Prostate gland (tissue), 2 donors: Measurements from ENCODE around the gene ZGPAT. TPM values are rescaled to one million over a fixed set of nuclear protein-coding genes. Genes with fewer than 3 reads are reported as not detected.

Experiments
- DNase-seq: peaks from one replicate; pipeline ENCODE4 v3.0.0-alpha.2; 2019; ENCODE audit warnings: low spot score
- H3K27ac ChIP-seq, 2 donors: fragments of 200-600 bp; sonication (generic); 2 replicates each; pipeline ENCODE4 v1.5.1; 2017 to 2019
- H3K27me3 ChIP-seq: fragments of 200-600 bp; sonication (generic); replicated peaks from 2 replicates; pipeline ENCODE4 v1.5.1; 2019; ENCODE audit not compliant: insufficient read depth
- H3K36me3 ChIP-seq, 2 donors: fragments of 200-600 bp; sonication (generic); 1 replicate in 1 of 2; 2 replicates in 1 of 2; pipeline versions ENCODE4 v1.5.1 to v1.8.1; 2017 to 2019
- H3K4me1 ChIP-seq: fragments of 200-600 bp; sonication (generic); replicated peaks from 2 replicates; pipeline ENCODE4 v1.5.1; 2019
- H3K4me3 ChIP-seq, 2 donors: fragments of 200-600 bp; sonication (generic); 2 replicates each; pipeline ENCODE4 v1.5.1; 2017 to 2019
- H3K9me3 ChIP-seq: fragments of 200-600 bp; sonication (generic); 2 replicates; pipeline ENCODE4 v1.5.1; 2017
- POLR2A ChIP-seq: fragments of 450-650 bp; IDR thresholded peaks from one replicate; pipeline ENCODE4 v1.6.1; 2016; ENCODE audit warnings: antibody characterized with exemption, mild to moderate bottlenecking
- POLR2AphosphoS5 ChIP-seq: sonication (generic); formaldehyde crosslinking; IDR thresholded peaks from one replicate; pipeline ENCODE4 v1.6.1; 2017; ENCODE audit warnings: antibody characterized with exemption
- WGBS: methylation state at CpG from one replicate; pipeline ENCODE4 v1.1.5; 2018; 5-methylcytosine and 5-hydroxymethylcytosine counted together
- intact Hi-C: fragments of 100-400 bp; cut with DNase I; formaldehyde crosslinking; loops from one replicate; pipeline ENCODE4 v1.14.2; 2022
- total RNA-seq, 2 donors: library from RNA; depleted of rRNA; stranded (reverse); fragments of >200 nt; gene quantifications; one replicate each; pipeline ENCODE4 v1.1.0, GENCODE V29; 2016
- TF ChIP-seq, protein P1 (sequence below), 4 experiments: fragments of 200-600 bp in 2 of 4; fragments of 450-650 bp in 2 of 4; sonication (generic) in 2 of 4; IDR thresholded peaks; 1 replicate in 3 of 4; 2 replicates in 1 of 4; pipeline ENCODE4 v1.5.1; 2016 to 2019; ENCODE audit warnings: antibody characterized with exemption in 4 of 4, mild to moderate bottlenecking in 2 of 4, moderate library complexity in 2 of 4

ZGPAT gene
- total RNA-seq, 2 donors from 2014 or later = 29.3 to 55.5 TPM

DNA sequence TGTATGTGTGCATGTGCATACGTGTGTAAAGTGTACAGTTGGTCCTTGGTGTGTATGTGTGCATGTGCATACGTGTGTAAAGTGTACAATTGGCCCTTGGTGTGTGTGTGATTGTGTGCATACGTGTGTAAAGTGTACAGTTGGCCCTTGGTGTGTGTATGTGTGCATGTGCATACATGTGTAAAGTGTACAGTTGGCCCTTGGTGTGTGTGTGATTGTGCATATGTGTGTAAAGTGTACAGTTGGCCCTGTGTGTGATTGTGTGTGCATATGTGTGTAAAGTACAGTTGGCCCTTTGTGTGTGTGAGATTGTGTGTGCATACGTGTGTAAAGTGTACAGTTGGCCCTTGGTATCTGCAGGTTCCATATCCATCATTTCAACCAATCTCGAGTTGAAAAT is 23.6 kb downstream of the ZGPAT start:
- H3K9me3 ChIP-seq = no peaks in the 10 kb centered on the region
- intact Hi-C loops = no loop called here
- WGBS = 69% methylated on average over 5 of the region's 5 CpGs
- H3K4me3 ChIP-seq = no peak overlapping the region
- no peaks in the 10 kb centered on the region for H3K27me3 ChIP-seq
- H3K36me3 ChIP-seq = peaks cover 4% of the 10 kb centered on the region in 2 donors
- no peak for DNase-seq
- no peaks in the 10 kb centered on the region for H3K4me1 ChIP-seq
- H3K27ac ChIP-seq = no peak overlapping the region
- TF ChIP-seq POLR2A = no peak

DNA sequence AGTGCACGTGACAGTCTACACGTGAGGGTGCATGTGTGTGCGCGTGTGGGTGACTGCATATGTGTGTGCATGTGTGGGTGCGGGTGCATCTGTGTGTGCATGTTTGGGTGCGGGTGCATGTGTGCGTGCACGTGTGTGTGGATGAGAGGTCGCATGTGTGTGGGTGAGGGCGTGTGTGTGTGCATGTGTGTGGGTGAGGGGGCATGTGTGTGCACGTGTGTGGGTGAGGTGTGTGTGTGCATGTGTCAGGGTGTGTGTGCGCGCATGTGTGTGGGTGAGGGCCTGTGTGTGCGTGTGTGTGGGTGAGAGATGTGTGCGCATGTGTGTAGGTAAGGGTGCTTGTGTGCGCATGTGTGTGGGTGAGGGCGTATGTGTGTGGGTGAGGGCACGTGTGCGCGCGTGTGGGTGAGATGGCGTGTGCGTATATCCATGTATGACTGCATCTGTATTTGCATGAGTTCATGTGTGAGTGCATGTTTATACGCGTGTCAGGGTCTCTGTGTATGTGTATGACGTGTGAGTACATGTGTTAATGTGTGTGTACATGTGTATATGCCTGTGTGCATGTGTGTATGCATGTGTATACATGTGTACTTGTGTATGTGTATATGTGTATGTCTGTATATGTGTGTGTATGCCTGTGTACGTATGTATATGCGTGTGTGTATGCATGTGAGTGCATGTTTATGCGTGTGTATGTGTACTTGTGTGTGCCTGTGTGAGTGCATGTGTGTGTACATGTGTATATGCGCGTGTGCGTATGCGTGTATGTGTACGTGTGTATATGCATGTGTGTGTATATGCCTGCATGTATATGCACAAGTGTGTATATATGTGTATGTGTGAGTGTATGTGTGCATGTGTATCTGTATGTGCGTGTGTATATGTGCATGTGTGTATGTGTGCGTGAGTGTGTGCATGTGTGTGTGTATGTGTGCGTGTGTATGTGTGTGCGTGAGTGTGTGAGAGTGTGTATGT is 24.6 kb downstream of the ZGPAT start:
- 83% methylated on average over 38 of the region's 38 CpGs for WGBS
- Histone ChIP-seq H3K27ac (no peak overlapping the region), H3K27me3 (no peaks in the 10 kb centered on the region), H3K4me3 (no peak overlapping the region), H3K36me3 (peaks cover 4% of the 10 kb centered on the region in 2 donors), H3K4me1 (no peaks in the 10 kb centered on the region), H3K9me3 (no peaks in the 10 kb centered on the region)
- intact Hi-C loops = no loop called here
- DNase-seq = no peak
- TF ChIP-seq POLR2AphosphoS5 (no peak), POLR2A (no peak)
- TF ChIP-seq, protein P1, sequence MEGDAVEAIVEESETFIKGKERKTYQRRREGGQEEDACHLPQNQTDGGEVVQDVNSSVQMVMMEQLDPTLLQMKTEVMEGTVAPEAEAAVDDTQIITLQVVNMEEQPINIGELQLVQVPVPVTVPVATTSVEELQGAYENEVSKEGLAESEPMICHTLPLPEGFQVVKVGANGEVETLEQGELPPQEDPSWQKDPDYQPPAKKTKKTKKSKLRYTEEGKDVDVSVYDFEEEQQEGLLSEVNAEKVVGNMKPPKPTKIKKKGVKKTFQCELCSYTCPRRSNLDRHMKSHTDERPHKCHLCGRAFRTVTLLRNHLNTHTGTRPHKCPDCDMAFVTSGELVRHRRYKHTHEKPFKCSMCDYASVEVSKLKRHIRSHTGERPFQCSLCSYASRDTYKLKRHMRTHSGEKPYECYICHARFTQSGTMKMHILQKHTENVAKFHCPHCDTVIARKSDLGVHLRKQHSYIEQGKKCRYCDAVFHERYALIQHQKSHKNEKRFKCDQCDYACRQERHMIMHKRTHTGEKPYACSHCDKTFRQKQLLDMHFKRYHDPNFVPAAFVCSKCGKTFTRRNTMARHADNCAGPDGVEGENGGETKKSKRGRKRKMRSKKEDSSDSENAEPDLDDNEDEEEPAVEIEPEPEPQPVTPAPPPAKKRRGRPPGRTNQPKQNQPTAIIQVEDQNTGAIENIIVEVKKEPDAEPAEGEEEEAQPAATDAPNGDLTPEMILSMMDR (IDR thresholded peaks at IDR 0.05) = no peak

DNA sequence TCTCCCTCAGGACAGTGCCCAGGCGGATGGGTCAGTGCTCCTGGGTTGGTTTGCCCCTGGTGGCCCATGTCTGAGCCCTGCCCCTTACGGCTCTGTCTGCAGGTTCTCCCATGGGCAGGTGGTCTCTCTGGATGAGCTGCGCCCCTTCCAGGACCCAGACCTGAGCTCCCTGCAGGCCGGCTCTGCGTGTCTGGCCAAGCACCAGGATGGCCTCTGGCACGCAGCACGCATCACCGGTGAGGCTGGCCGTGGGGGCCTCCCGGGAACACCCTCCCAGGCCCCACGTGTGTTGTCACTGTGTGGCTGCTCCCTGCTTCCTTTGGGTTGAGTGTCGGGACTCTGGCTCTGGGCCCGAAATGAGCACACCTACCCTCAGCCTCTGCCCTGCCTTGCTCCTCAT is 25.3 kb downstream of the ZGPAT start:
- intact Hi-C loops = no loop called here
- 93% methylated on average over 13 of the region's 13 CpGs for WGBS
- DNase-seq = no peak
- Histone ChIP-seq H3K27ac (no peak overlapping the region), H3K9me3 (no peaks in the 10 kb centered on the region), H3K4me1 (peaks cover under 1% of the 10 kb centered on the region), H3K4me3 (no peak overlapping the region), H3K27me3 (no peaks in the 10 kb centered on the region), H3K36me3 (peaks cover 4% of the 10 kb centered on the region in 2 donors)
- TF ChIP-seq POLR2A (no peak), POLR2AphosphoS5 (no peak)
- TF ChIP-seq, protein P1 (IDR thresholded peaks at IDR 0.05) = no peak

DNA sequence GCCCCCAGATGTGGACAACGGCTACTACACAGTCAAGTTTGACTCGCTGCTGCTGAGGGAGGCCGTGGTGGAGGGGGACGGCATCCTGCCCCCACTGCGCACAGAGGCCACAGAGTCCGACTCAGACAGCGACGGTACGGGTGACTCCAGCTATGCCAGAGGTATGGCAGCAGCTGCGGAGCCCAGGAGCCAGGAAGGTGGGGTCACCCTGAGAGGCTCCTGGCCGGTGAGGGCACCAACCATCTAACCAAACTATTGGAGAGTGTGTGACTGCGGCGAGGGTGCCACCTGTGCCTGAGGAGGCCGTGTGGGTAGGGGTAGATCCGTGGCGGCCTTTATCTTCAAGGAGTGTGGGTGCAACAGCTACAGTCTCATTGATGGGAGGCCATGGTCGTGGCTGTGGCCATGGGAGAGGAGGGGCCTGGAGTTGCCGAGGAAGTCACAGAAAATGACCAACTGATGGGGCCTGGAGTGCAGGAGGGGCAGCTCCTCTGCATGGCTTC is 25.8 kb downstream of the ZGPAT start:
- Histone ChIP-seq H3K27me3 (no peaks in the 10 kb centered on the region), H3K36me3 (peaks cover 4% of the 10 kb centered on the region in 2 donors), H3K9me3 (no peaks in the 10 kb centered on the region), H3K4me3 (no peak overlapping the region), H3K27ac (no peak overlapping the region), H3K4me1 (peaks cover 6% of the 10 kb centered on the region)
- intact Hi-C loops = no loop called here
- TF ChIP-seq POLR2A (no peak), POLR2AphosphoS5 (no peak)
- TF ChIP-seq, protein P1 (IDR thresholded peaks at IDR 0.05) = no peak
- DNase-seq = no peak
- WGBS = 91% methylated on average over 18 of the region's 18 CpGs

DNA sequence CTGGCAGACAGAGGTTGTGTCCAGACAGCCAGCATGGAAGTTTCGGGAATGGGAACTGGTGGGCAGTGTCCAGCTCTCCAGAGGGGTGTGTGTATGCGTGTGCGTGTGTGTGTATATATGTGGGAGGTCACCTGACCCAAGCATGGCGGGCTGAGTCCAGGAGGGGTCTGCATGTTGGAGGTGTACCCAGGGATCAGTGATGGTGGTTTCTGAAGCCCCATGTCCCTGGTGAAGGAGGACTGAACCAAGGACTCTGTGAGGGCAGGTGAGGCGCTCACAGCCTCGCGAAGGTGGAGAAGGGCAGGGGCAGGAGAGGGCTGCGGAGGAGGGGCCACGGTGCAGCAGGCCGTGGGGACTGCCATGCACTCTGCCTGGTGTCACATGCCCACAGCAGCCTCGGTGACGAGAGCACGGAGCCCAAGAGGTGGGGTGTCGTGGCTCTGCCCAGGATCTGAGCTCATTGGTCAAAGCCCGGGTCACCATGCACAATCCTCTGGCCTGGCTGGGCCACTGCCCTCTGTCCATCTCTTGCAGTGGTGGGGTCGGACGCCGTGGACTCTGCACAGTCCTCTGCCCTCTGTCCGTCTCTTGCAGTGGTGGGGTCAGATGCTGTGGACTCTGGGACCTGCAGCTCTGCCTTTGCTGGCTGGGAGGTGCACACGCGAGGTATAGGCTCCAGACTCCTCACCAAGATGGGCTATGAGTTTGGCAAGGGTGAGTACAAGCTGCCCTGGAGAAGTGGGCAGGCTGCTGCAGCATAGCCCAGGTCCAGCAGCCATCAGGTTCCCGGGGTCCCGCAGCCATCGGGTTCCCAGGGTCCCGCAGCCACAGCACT is 26.5 kb downstream of the ZGPAT start:
- intact Hi-C loops = no loop called here
- TF ChIP-seq POLR2A = no peak
- no peak for TF ChIP-seq POLR2AphosphoS5
- TF ChIP-seq, protein P1 (IDR thresholded peaks at IDR 0.05) = no peak
- no peak for DNase-seq
- Histone ChIP-seq H3K27me3 (no peaks in the 10 kb centered on the region), H3K9me3 (no peaks in the 10 kb centered on the region), H3K36me3 (peaks cover 4% of the 10 kb centered on the region in 2 donors), H3K4me1 (peaks cover 12% of the 10 kb centered on the region), H3K4me3 (no peak overlapping the region), H3K27ac (no peak overlapping the region)
- WGBS = 95% methylated on average over 18 of the region's 25 CpGs
